ENCODE data around the gene ZNF385C.

DNA sequence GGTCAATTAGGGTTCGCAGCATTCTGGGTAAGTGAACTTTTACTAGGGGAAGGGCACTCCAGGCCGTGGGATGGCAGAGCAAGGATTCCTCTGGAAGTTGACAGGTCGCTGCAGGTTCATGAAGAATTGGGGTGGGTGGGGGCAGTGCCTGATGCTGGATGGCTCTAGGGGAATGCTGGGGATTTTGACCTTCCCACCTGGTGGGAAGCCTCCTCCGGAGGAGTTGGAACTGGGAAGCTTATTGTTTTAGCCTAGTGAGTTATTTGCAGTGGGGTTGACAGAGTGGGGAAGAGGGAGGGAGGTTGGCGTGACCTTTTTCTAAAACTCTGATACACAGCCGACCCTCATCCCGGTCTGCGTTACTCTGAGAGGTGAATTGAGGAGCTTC lies 47.3 kb downstream of the ZNF385C start:
- TF ChIP-seq, protein P1, sequence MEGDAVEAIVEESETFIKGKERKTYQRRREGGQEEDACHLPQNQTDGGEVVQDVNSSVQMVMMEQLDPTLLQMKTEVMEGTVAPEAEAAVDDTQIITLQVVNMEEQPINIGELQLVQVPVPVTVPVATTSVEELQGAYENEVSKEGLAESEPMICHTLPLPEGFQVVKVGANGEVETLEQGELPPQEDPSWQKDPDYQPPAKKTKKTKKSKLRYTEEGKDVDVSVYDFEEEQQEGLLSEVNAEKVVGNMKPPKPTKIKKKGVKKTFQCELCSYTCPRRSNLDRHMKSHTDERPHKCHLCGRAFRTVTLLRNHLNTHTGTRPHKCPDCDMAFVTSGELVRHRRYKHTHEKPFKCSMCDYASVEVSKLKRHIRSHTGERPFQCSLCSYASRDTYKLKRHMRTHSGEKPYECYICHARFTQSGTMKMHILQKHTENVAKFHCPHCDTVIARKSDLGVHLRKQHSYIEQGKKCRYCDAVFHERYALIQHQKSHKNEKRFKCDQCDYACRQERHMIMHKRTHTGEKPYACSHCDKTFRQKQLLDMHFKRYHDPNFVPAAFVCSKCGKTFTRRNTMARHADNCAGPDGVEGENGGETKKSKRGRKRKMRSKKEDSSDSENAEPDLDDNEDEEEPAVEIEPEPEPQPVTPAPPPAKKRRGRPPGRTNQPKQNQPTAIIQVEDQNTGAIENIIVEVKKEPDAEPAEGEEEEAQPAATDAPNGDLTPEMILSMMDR (conservative IDR thresholded peaks at IDR 0.05 in 1 of 2, IDR thresholded peaks at IDR 0.05 in 1 of 2; ENCODE audit: extremely low read depth in 1 of 2, insufficient read depth in 1 of 2, low read depth in 1 of 2, low read length in 2 of 2): no peak
- no peak for TF ChIP-seq EZH2 (IDR thresholded peaks at IDR 0.05; ENCODE audit: borderline replicate concordance, low read length)

All from mammary epithelial cell (primary cell).